Smooth muscle cell (in vitro differentiated cells): ENCODE measurements around the gene ZBED5. TPM values are rescaled to one million over a fixed set of nuclear protein-coding genes. Genes with fewer than 3 reads are reported as not detected.
"Not testable (repeated sequence)": the region's sequence is repeated elsewhere in the genome, so short reads cannot be mapped to it uniquely, and the experiment has no call there.

Experiments used
- DNase-seq: peaks from one replicate; lab custom pipeline; 2025; ENCODE audit not compliant: unreplicated experiment; lab: John Stamatoyannopoulos, UW
- H2AFZ ChIP-seq: fragments of 200-600 bp; sonication (generic); 2 replicates; pipeline ENCODE4 v1.6.0; 2016; ENCODE audit warnings: antibody characterized with exemption, low read depth, mild to moderate bottlenecking
- H3F3A ChIP-seq: fragments of 200-600 bp; sonication (generic); 2 replicates; pipeline ENCODE4 v1.6.0; 2017; ENCODE audit warnings: antibody characterized with exemption, low read depth
- H3K27ac ChIP-seq: fragments of 200-600 bp; sonication (generic); 2 replicates; pipeline ENCODE4 v1.5.1; 2016; ENCODE audit warnings: low read depth, mild to moderate bottlenecking
- H3K27me3 ChIP-seq: fragments of 200-600 bp; sonication (generic); 2 replicates; pipeline ENCODE4 v1.6.1; 2016; ENCODE audit warnings: low read depth, mild to moderate bottlenecking
- H3K36me3 ChIP-seq: fragments of 200-600 bp; sonication (generic); 2 replicates; pipeline ENCODE4 v1.5.1; 2016; ENCODE audit warnings: low read depth
- H3K4me1 ChIP-seq: fragments of 200-600 bp; sonication (generic); 2 replicates; pipeline ENCODE4 v1.5.1; 2016; ENCODE audit warnings: low read depth
- H3K4me2 ChIP-seq: fragments of 200-600 bp; sonication (generic); 2 replicates; pipeline ENCODE4 v1.6.0; 2016; ENCODE audit warnings: mild to moderate bottlenecking
- H3K4me3 ChIP-seq: fragments of 200-600 bp; sonication (generic); 2 replicates; pipeline ENCODE4 v1.5.1; 2016; ENCODE audit warnings: mild to moderate bottlenecking
- H3K79me2 ChIP-seq: fragments of 200-600 bp; sonication (generic); 2 replicates; pipeline ENCODE4 v1.6.0; 2016; ENCODE audit warnings: low read depth, mild to moderate bottlenecking
- H3K9ac ChIP-seq: fragments of 200-600 bp; sonication (generic); 2 replicates; pipeline ENCODE4 v1.6.0; 2016; ENCODE audit warnings: low read depth
- H3K9me3 ChIP-seq: fragments of 200-600 bp; sonication (generic); replicated peaks from 2 replicates; pipeline ENCODE4 v1.5.1; 2016; ENCODE audit warnings: low read depth
- H4K20me1 ChIP-seq: fragments of 200-600 bp; sonication (generic); 2 replicates; pipeline ENCODE4 v1.6.0; 2016; ENCODE audit warnings: low read depth
- WGBS: methylation state at CpG from one replicate; pipeline ENCODE4 v1.1.7; 2016; ENCODE audit warnings: low lambda C conversion rate; 5-methylcytosine and 5-hydroxymethylcytosine counted together
- polyA plus RNA-seq: library from polyadenylated mRNA; unstranded; fragments of >200 nt; fragmentation: Nextera tagmentation; extraction: Ambion mirVana; gene quantifications from 2 replicates; pipeline ENCODE4 v1.2.1, GENCODE V29; 2016
- total RNA-seq: library from RNA; depleted of rRNA; stranded (reverse); fragments of >200 nt; gene quantifications from 2 replicates; pipeline ENCODE4 v1.2.3, GENCODE V29; 2014
- TF ChIP-seq, protein P1 (sequence below): fragments of 200-600 bp; sonication (generic); IDR thresholded peaks from 2 replicates; pipeline ENCODE4 v1.5.1; 2017; ENCODE audit warnings: borderline replicate concordance, mild to moderate bottlenecking, antibody characterized with exemption; ENCODE audit not compliant: insufficient read depth, poor library complexity, severe bottlenecking

The ZBED5 gene
- total and polyA plus RNA-seq, 2 experiments from 2014 or later = 22.6 to 30.6 TPM

DNA sequence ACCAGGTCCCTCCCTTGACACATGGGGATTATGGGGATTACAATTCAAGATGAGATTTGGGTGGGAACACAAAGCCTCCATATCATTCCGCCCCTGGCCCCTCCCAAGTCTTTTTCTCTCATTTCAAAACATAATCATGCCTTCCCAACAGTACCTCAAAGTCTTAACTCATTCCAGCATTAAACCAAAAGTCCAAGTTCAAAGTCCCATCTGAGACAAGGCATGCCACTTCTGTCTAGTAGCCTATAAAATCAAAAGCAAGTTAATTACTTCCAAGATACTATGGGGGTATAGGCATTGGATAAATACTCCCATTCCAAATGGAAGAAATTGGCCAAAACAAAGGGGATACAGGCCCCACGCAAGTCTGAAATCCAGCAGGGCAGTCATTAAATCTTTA is 29.5 kb downstream of the ZBED5 start:
- Histone ChIP-seq H3K4me1 (no peaks in the 10 kb centered on the region), H3K27me3 (no peaks in the 10 kb centered on the region), H3K4me3 (no peak overlapping the region), H4K20me1 (no peaks in the 10 kb centered on the region), H3K27ac (no peak overlapping the region), H3K79me2 (no peaks in the 10 kb centered on the region), H3K4me2 (no peak overlapping the region), H3F3A (no peaks in the 10 kb centered on the region), H3K36me3 (no peaks in the 10 kb centered on the region), H2AFZ (no peak overlapping the region), H3K9me3 (no peaks in the 10 kb centered on the region), H3K9ac (no peak overlapping the region)
- 75% methylated on average over 2 of the region's 2 CpGs for WGBS
- TF ChIP-seq, protein P1, sequence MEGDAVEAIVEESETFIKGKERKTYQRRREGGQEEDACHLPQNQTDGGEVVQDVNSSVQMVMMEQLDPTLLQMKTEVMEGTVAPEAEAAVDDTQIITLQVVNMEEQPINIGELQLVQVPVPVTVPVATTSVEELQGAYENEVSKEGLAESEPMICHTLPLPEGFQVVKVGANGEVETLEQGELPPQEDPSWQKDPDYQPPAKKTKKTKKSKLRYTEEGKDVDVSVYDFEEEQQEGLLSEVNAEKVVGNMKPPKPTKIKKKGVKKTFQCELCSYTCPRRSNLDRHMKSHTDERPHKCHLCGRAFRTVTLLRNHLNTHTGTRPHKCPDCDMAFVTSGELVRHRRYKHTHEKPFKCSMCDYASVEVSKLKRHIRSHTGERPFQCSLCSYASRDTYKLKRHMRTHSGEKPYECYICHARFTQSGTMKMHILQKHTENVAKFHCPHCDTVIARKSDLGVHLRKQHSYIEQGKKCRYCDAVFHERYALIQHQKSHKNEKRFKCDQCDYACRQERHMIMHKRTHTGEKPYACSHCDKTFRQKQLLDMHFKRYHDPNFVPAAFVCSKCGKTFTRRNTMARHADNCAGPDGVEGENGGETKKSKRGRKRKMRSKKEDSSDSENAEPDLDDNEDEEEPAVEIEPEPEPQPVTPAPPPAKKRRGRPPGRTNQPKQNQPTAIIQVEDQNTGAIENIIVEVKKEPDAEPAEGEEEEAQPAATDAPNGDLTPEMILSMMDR = no peak
- DNase-seq = no peak

DNA sequence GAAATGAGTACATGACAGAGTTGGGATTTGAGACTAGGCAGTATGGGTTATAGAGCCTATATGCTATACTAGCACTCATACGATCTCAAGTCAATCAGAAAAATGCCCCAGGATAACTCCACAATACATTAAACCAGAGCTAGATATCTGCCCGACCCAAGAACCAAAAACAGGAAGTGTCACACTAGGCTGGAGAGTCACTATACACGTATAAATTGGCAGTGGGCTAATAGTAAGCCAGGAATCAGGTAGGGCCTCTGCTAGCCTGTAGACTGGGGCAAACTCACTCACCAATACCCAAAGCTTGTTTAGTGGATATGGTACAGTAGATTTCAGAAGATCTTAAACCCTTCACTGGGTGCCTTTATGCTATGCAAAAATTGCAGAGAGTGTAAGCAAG is 33.0 kb downstream of the ZBED5 start:
- DNase-seq = no peak
- TF ChIP-seq, protein P1 = no peak
- Histone ChIP-seq H3K27ac (no peak overlapping the region), H3K79me2 (no peaks in the 10 kb centered on the region), H3K9ac (no peak overlapping the region), H3K4me1 (no peaks in the 10 kb centered on the region), H3K4me2 (no peak overlapping the region), H3K36me3 (no peaks in the 10 kb centered on the region), H3K27me3 (no peaks in the 10 kb centered on the region), H3F3A (no peaks in the 10 kb centered on the region), H4K20me1 (no peaks in the 10 kb centered on the region), H3K9me3 (no peaks in the 10 kb centered on the region), H2AFZ (no peak overlapping the region), H3K4me3 (no peak overlapping the region)
- WGBS = 85% methylated on average over 3 of the region's 3 CpGs

DNA sequence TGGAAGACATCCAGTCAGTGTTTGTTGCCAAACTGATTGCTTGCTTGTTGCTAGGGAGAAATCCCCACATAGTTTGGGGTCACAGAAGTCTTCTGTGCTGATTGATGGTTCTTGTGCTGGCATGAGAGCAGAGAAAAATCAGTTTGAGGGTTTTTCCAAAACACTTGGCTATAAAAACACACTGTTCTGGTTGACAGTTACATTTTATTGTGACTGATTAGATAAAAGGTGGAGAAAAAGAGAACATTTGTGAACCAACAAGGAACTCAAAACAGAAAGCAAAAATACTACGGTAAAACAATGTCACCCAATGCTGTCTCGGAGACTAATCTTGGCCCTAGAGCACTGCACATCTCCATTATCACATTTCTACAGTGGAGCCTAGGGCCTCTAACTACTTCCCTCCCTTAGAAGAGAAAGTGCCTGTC is 34.7 kb downstream of the ZBED5 start:
- no peak for DNase-seq
- Histone ChIP-seq H4K20me1 (no peaks in the 10 kb centered on the region), H3K9me3 (no peaks in the 10 kb centered on the region), H3K36me3 (no peaks in the 10 kb centered on the region), H3K27ac (no peak overlapping the region), H3K4me1 (no peaks in the 10 kb centered on the region), H3K4me3 (no peak overlapping the region), H3K79me2 (no peaks in the 10 kb centered on the region), H3K27me3 (no peaks in the 10 kb centered on the region), H3K9ac (no peak overlapping the region), H3K4me2 (no peak overlapping the region), H3F3A (no peaks in the 10 kb centered on the region), H2AFZ (no peak overlapping the region)
- TF ChIP-seq, protein P1 = no peak
- WGBS = 75% methylated on average over 2 of the region's 2 CpGs

DNA sequence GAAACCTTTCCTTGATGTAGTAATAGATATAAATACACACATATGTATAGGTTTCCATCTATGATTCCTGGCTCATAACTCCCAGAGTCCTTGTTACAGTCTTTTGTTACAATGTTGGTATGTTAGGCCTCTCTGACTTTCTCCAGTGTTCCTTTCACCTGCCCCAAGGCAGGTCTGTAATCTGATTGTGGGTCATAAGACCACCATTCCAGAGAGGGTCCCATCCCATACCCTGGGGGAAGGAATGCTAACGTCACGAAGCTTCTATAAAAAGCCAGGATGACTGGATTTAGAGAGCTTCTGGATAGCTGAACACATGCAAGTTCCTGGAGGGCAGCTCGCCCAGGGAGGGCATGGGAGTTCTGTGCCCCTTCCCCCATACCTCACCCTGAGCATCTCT is 35.4 kb downstream of the ZBED5 start:
- H3K79me2 ChIP-seq, H3K36me3 ChIP-seq, H3K4me2 ChIP-seq, H3K4me1 ChIP-seq, H3K27me3 ChIP-seq, H3F3A ChIP-seq, DNase-seq, H3K4me3 ChIP-seq, H2AFZ ChIP-seq, H3K27ac ChIP-seq, H3K9me3 ChIP-seq, H3K9ac ChIP-seq, H4K20me1 ChIP-seq: not testable (repeated sequence)
- whole genome bisulfite sequencing = 75% methylated on average over 3 of the region's 3 CpGs
